ENCODE results near the gene USP3.

Gene USP3

GRCh38 chr15:63526401-63526800 lies 22.0 kb downstream of the USP3 start:
- Histone ChIP-seq H2BK12ac (ENCODE audit: low read length) (no peak overlapping the region), H3K14ac (ENCODE audit: low read length) (no peak overlapping the region), H2BK120ac (ENCODE audit: low read depth, low read length) (no peak overlapping the region), H3K4me1 (ENCODE audit: control insufficient read depth in 2 of 2, insufficient read depth in 1 of 2, low read depth in 1 of 2, low read length in 2 of 2) (no peaks in the 10 kb centered on the region), H2BK5ac (ENCODE audit: low read length) (no peak overlapping the region), H3K27me3 (ENCODE audit: control insufficient read depth in 3 of 3, insufficient read depth in 3 of 3, low read depth in 1 of 3, low read length in 3 of 3) (no peaks in the 10 kb centered on the region), H2AK5ac (ENCODE audit: low read depth, low read length) (no peak overlapping the region), H3K4me2 (ENCODE audit: insufficient read depth, low read length, poor library complexity, severe bottlenecking) (no peak overlapping the region), H3K9ac (ENCODE audit: low read depth, low read length, poor library complexity) (no peak overlapping the region), H2BK15ac (ENCODE audit: low read length) (no peak overlapping the region), H3K27ac (replicated peaks; ENCODE audit: low read length) (no peak overlapping the region), H3K79me1 (ENCODE audit: low read depth, low read length) (no peaks in the 10 kb centered on the region), H4K8ac (ENCODE audit: low read depth, low read length) (no peak overlapping the region), H3K23ac (ENCODE audit: low read depth, low read length, poor library complexity) (no peak overlapping the region), H3K18ac (ENCODE audit: low read length) (no peak overlapping the region), H3K36me3 (replicated peaks in 1 of 2; ENCODE audit: control insufficient read depth in 2 of 2, insufficient read depth in 2 of 2, low read length in 2 of 2) (peaks cover 0 to 3% of the 10 kb centered on the region in 2 donors), H2AFZ (ENCODE audit: low read length) (no peak overlapping the region), H3K9me3 (replicated peaks in 1 of 2; ENCODE audit: control insufficient read depth in 2 of 2, insufficient read depth in 1 of 2, low read depth in 1 of 2, low read length in 2 of 2) (no peaks in the 10 kb centered on the region), H3K4me3 (ENCODE audit: low read length in 2 of 2) (no peak overlapping the region), H4K91ac (ENCODE audit: low read depth, low read length, poor library complexity) (no peak overlapping the region), H3K4ac (ENCODE audit: low read length) (no peak overlapping the region)
- no CpG with 5 or more reads among the region's 1 CpG for WGBS, 2 donors (ENCODE audit: extremely low coverage in 2 of 2, insufficient read length in 2 of 2, insufficient replicate concordance in 1 of 2)
- DNase-seq (ENCODE audit: low spot score) = no peak

GRCh38 chr15:63528138-63528659 lies 23.8 kb downstream of the USP3 start:
- H2AK5ac ChIP-seq (ENCODE audit: low read depth, low read length) = no peak overlapping the region
- no peak overlapping the region for H2BK5ac ChIP-seq (ENCODE audit: low read length)
- no peak overlapping the region for H4K8ac ChIP-seq (ENCODE audit: low read depth, low read length)
- no peak overlapping the region for H2BK12ac ChIP-seq (ENCODE audit: low read length)
- H3K4me3 ChIP-seq (ENCODE audit: low read length in 2 of 2) = no peak overlapping the region
- H3K27ac ChIP-seq (replicated peaks; ENCODE audit: low read length) = no peak overlapping the region
- H3K79me1 ChIP-seq (ENCODE audit: low read depth, low read length) = no peaks in the 10 kb centered on the region
- no peak overlapping the region for H3K4me2 ChIP-seq (ENCODE audit: insufficient read depth, low read length, poor library complexity, severe bottlenecking)
- no CpG with 5 or more reads among the region's 4 CpGs for WGBS, 2 donors (ENCODE audit: extremely low coverage in 2 of 2, insufficient read length in 2 of 2, insufficient replicate concordance in 1 of 2)
- H3K4ac ChIP-seq (ENCODE audit: low read length) = no peak overlapping the region
- no peak overlapping the region for H2AFZ ChIP-seq (ENCODE audit: low read length)
- H3K23ac ChIP-seq (ENCODE audit: low read depth, low read length, poor library complexity) = no peak overlapping the region
- H3K14ac ChIP-seq (ENCODE audit: low read length) = no peak overlapping the region
- no peak overlapping the region for H3K9ac ChIP-seq (ENCODE audit: low read depth, low read length, poor library complexity)
- H2BK15ac ChIP-seq (ENCODE audit: low read length) = no peak overlapping the region
- H3K4me1 ChIP-seq (ENCODE audit: control insufficient read depth in 2 of 2, insufficient read depth in 1 of 2, low read depth in 1 of 2, low read length in 2 of 2) = no peaks in the 10 kb centered on the region
- H3K18ac ChIP-seq (ENCODE audit: low read length) = no peak overlapping the region
- no peaks in the 10 kb centered on the region for H3K27me3 ChIP-seq (ENCODE audit: control insufficient read depth in 3 of 3, insufficient read depth in 3 of 3, low read depth in 1 of 3, low read length in 3 of 3)
- DNase-seq (ENCODE audit: low spot score) = no peak
- H4K91ac ChIP-seq (ENCODE audit: low read depth, low read length, poor library complexity) = no peak overlapping the region
- H3K36me3 ChIP-seq (replicated peaks in 1 of 2; ENCODE audit: control insufficient read depth in 2 of 2, insufficient read depth in 2 of 2, low read length in 2 of 2) = peaks cover 0 to 3% of the 10 kb centered on the region in 2 donors
- no peak overlapping the region for H2BK120ac ChIP-seq (ENCODE audit: low read depth, low read length)
- H3K9me3 ChIP-seq (replicated peaks in 1 of 2; ENCODE audit: control insufficient read depth in 2 of 2, insufficient read depth in 1 of 2, low read depth in 1 of 2, low read length in 2 of 2) = peaks cover 0 to 3% of the 10 kb centered on the region in 2 donors

- H3K9me3 ChIP-seq (replicated peaks in 1 of 2; ENCODE audit: control insufficient read depth in 2 of 2, insufficient read depth in 1 of 2, low read depth in 1 of 2, low read length in 2 of 2) = peaks cover 0 to 3% of the 10 kb centered on the region in 2 donors
- WGBS, 2 donors (ENCODE audit: extremely low coverage in 2 of 2, insufficient read length in 2 of 2, insufficient replicate concordance in 1 of 2) = no CpG with 5 or more reads among the region's 7 CpGs
Measured at GRCh38 chr15:63530235-63530634, 25.8 kb downstream of the USP3 start.

GRCh38 chr15:63530752-63531299 lies 26.4 kb downstream of the USP3 start:
- DNase-seq (ENCODE audit: low spot score) = no peak
- no peak overlapping the region for H2BK120ac ChIP-seq (ENCODE audit: low read depth, low read length)
- H3K36me3 ChIP-seq (replicated peaks in 1 of 2; ENCODE audit: control insufficient read depth in 2 of 2, insufficient read depth in 2 of 2, low read length in 2 of 2) = peaks cover 0 to 3% of the 10 kb centered on the region in 2 donors
- H4K8ac ChIP-seq (ENCODE audit: low read depth, low read length) = no peak overlapping the region
- no peak overlapping the region for H3K18ac ChIP-seq (ENCODE audit: low read length)
- no peak overlapping the region for H4K91ac ChIP-seq (ENCODE audit: low read depth, low read length, poor library complexity)
- no peak overlapping the region for H3K4me3 ChIP-seq (ENCODE audit: low read length in 2 of 2)
- H2BK5ac ChIP-seq (ENCODE audit: low read length) = no peak overlapping the region
- H3K4me1 ChIP-seq (ENCODE audit: control insufficient read depth in 2 of 2, insufficient read depth in 1 of 2, low read depth in 1 of 2, low read length in 2 of 2) = peaks cover 2 to 4% of the 10 kb centered on the region in 2 donors
- H3K9ac ChIP-seq (ENCODE audit: low read depth, low read length, poor library complexity) = no peak overlapping the region
- H3K9me3 ChIP-seq (replicated peaks in 1 of 2; ENCODE audit: control insufficient read depth in 2 of 2, insufficient read depth in 1 of 2, low read depth in 1 of 2, low read length in 2 of 2) = peaks cover 0 to 3% of the 10 kb centered on the region in 2 donors
- no peak overlapping the region for H2BK12ac ChIP-seq (ENCODE audit: low read length)
- H3K23ac ChIP-seq (ENCODE audit: low read depth, low read length, poor library complexity) = no peak overlapping the region
- no peak overlapping the region for H2BK15ac ChIP-seq (ENCODE audit: low read length)
- no peak overlapping the region for H3K27ac ChIP-seq (replicated peaks; ENCODE audit: low read length)
- no CpG with 5 or more reads among the region's 3 CpGs for WGBS, 2 donors (ENCODE audit: extremely low coverage in 2 of 2, insufficient read length in 2 of 2, insufficient replicate concordance in 1 of 2)
- H3K4me2 ChIP-seq (ENCODE audit: insufficient read depth, low read length, poor library complexity, severe bottlenecking) = no peak overlapping the region
- no peaks in the 10 kb centered on the region for H3K79me1 ChIP-seq (ENCODE audit: low read depth, low read length)
- H2AK5ac ChIP-seq (ENCODE audit: low read depth, low read length) = no peak overlapping the region
- no peak overlapping the region for H2AFZ ChIP-seq (ENCODE audit: low read length)
- H3K27me3 ChIP-seq (ENCODE audit: control insufficient read depth in 3 of 3, insufficient read depth in 3 of 3, low read depth in 1 of 3, low read length in 3 of 3) = no peaks in the 10 kb centered on the region
- no peak overlapping the region for H3K14ac ChIP-seq (ENCODE audit: low read length)
- no peak overlapping the region for H3K4ac ChIP-seq (ENCODE audit: low read length)

More at GRCh38 chr15:63530235-63530634, 25.8 kb downstream of the USP3 start:
- Histone ChIP-seq H3K14ac (ENCODE audit: low read length) (no peak overlapping the region), H2AFZ (ENCODE audit: low read length) (no peak overlapping the region), H3K79me1 (ENCODE audit: low read depth, low read length) (no peaks in the 10 kb centered on the region), H3K27ac (replicated peaks; ENCODE audit: low read length) (no peak overlapping the region), H3K4me2 (ENCODE audit: insufficient read depth, low read length, poor library complexity, severe bottlenecking) (no peak overlapping the region), H3K4ac (ENCODE audit: low read length) (no peak overlapping the region), H2BK5ac (ENCODE audit: low read length) (no peak overlapping the region), H4K8ac (ENCODE audit: low read depth, low read length) (no peak overlapping the region), H4K91ac (ENCODE audit: low read depth, low read length, poor library complexity) (no peak overlapping the region), H3K23ac (ENCODE audit: low read depth, low read length, poor library complexity) (no peak overlapping the region), H2BK120ac (ENCODE audit: low read depth, low read length) (no peak overlapping the region), H3K36me3 (replicated peaks in 1 of 2; ENCODE audit: control insufficient read depth in 2 of 2, insufficient read depth in 2 of 2, low read length in 2 of 2) (peaks cover 0 to 3% of the 10 kb centered on the region in 2 donors), H2BK15ac (ENCODE audit: low read length) (no peak overlapping the region), H3K27me3 (ENCODE audit: control insufficient read depth in 3 of 3, insufficient read depth in 3 of 3, low read depth in 1 of 3, low read length in 3 of 3) (no peaks in the 10 kb centered on the region), H2BK12ac (ENCODE audit: low read length) (no peak overlapping the region), H3K4me3 (ENCODE audit: low read length in 2 of 2) (no peak overlapping the region), H3K9ac (ENCODE audit: low read depth, low read length, poor library complexity) (no peak overlapping the region), H3K4me1 (ENCODE audit: control insufficient read depth in 2 of 2, insufficient read depth in 1 of 2, low read depth in 1 of 2, low read length in 2 of 2) (no peaks in the 10 kb centered on the region), H2AK5ac (ENCODE audit: low read depth, low read length) (no peak overlapping the region), H3K18ac (ENCODE audit: low read length) (no peak overlapping the region)
- DNase-seq (ENCODE audit: low spot score) = no peak
